Spleen (tissue), 11 donors: ENCODE measurements around the gene ANKRD29. TPM values are rescaled to one million over a fixed set of nuclear protein-coding genes. Genes with fewer than 3 reads are reported as not detected.
A peak's percentile ranks its signal among the peaks of the same experiment; 100 is the strongest.
"Not testable (repeated sequence)": the region's sequence is repeated elsewhere in the genome, so short reads cannot be mapped to it uniquely, and the experiment has no call there.

ENCODE experiments used
- DNase-seq: peaks from one replicate; pipeline ENCODE4 v3.0.0-alpha.2; 2020
- H3K27ac ChIP-seq, 8 donors: fragments of 200-600 bp; sonication (generic) in 7 of 8; 1 replicate in 4 of 8; 2 replicates in 4 of 8; pipeline versions ENCODE4 v1.5.0 to v1.8.0; 2016 to 2021; ENCODE audit warnings: inconsistent platforms in 4 of 8, mild to moderate bottlenecking in 4 of 8, moderate library complexity in 1 of 8
- H3K27me3 ChIP-seq, 7 donors: fragments of 200-600 bp; sonication (generic) in 6 of 7; replicated peaks in 1 of 7; 1 replicate in 4 of 7; 2 replicates in 3 of 7; pipeline versions ENCODE4 v1.5.0 to v1.8.0; 2016 to 2021; ENCODE audit warnings: inconsistent platforms in 3 of 7, mild to moderate bottlenecking in 1 of 7
- H3K36me3 ChIP-seq, 6 donors: fragments of 200-600 bp; sonication (generic) in 5 of 6; 1 replicate in 4 of 6; 2 replicates in 2 of 6; pipeline versions ENCODE4 v1.5.0 to v1.8.0; 2016 to 2021; ENCODE audit warnings: inconsistent platforms in 2 of 6
- H3K4me1 ChIP-seq, 6 donors: fragments of 200-600 bp; sonication (generic) in 5 of 6; 1 replicate in 3 of 6; 2 replicates in 3 of 6; pipeline versions ENCODE4 v1.5.0 to v1.8.0; 2016 to 2021; ENCODE audit warnings: inconsistent platforms in 3 of 6
- H3K4me3 ChIP-seq, 8 donors: fragments of 200-600 bp; sonication (generic) in 7 of 8; 1 replicate in 4 of 8; 2 replicates in 4 of 8; pipeline versions ENCODE4 v1.5.0 to v1.8.0; 2016 to 2021; ENCODE audit warnings: inconsistent platforms in 4 of 8, mild to moderate bottlenecking in 4 of 8, moderate library complexity in 2 of 8
- H3K9me3 ChIP-seq, 8 donors: fragments of 200-600 bp; sonication (generic) in 7 of 8; 1 replicate in 4 of 8; 2 replicates in 4 of 8; pipeline versions ENCODE4 v1.5.0 to v1.8.0; 2016 to 2021; ENCODE audit warnings: inconsistent platforms in 4 of 8
- POLR2A ChIP-seq, 3 donors: fragments of 450-650 bp; IDR thresholded peaks; one replicate each; pipeline ENCODE4 v1.5.1; 2017; ENCODE audit warnings: antibody characterized with exemption in 3 of 3, mild to moderate bottlenecking in 1 of 3
- POLR2AphosphoS5 ChIP-seq, 3 donors: sonication (generic); formaldehyde crosslinking; IDR thresholded peaks; one replicate each; pipeline ENCODE4 v1.5.1; 2017; ENCODE audit warnings: antibody characterized with exemption in 3 of 3
- WGBS, 5 donors: extraction: QIAGEN DNeasy Blood & Tissue Kit in 3 of 5; methylation state at CpG; one replicate each; pipeline versions ENCODE4 v1.1.5 to v1.1.7; 2013 to 2018; 5-methylcytosine and 5-hydroxymethylcytosine counted together
- intact Hi-C: fragments of 100-400 bp; cut with DNase I; formaldehyde crosslinking; loops from one replicate; pipeline ENCODE4 v1.15.0; 2023; ENCODE audit warnings: low total_unique reads
- polyA plus RNA-seq, 3 donors: library from polyadenylated mRNA; stranded (reverse); fragments of 200-250 nt; gene quantifications; one replicate each; pipeline ENCODE4 v1.2.1, GENCODE V29; 2013
- total RNA-seq, 7 donors: library from RNA; depleted of rRNA in 3 of 7; stranded (reverse); fragments of >200 nt in 3 of 7; fragmentation: NEBNext Ultra II Directional in 4 of 7; extraction: Animal tissue kit (Norgen Biotek cat#: 25700) in 4 of 7; gene quantifications; one replicate each; pipeline versions ENCODE4 v1.1.0 to v1.2.1, GENCODE V29; 2016 to 2021
- TF ChIP-seq, protein P1 (sequence below), 11 experiments: fragments of 200-600 bp in 7 of 11; fragments of 450-650 bp in 4 of 11; sonication (generic) in 4 of 11; IDR thresholded peaks in 8 of 11; conservative IDR thresholded peaks in 3 of 11; 1 replicate in 7 of 11; 2 replicates in 4 of 11; pipeline versions ENCODE4 v1.4.0 to v1.8.0; 2016 to 2021; ENCODE audit warnings: antibody characterized with exemption in 11 of 11, inconsistent platforms in 4 of 11, mild to moderate bottlenecking in 1 of 11
- donor health status: healthy with polysubstance abuse.
- donor health status: DM: no; HTN: no; CAD: no; lungs with moderate emphysema.
- donor health status: DM: no; HTN: no; CAD: no.
- donor health status: Bipolar disorder and iron deficiency.
- donor health status: healthy.
- donor health status: DM: no; HTN: no; CAD: no.
- donor health status: DM: yes; HTN: yes; CAD: no.

Gene ANKRD29
- total and polyA plus RNA-seq, 10 donors: 1.6 to 10.6 (median 3.7) TPM

- intact Hi-C loops: no loop called here
- 81 to 97% (median 94%) methylated on average over 2 of the region's 2 CpGs for WGBS, 5 donors
- TF ChIP-seq POLR2AphosphoS5 (IDR thresholded peaks at IDR 0.05) (no peak), POLR2A (IDR thresholded peaks at IDR 0.05) (no peak)
- TF ChIP-seq, protein P1, sequence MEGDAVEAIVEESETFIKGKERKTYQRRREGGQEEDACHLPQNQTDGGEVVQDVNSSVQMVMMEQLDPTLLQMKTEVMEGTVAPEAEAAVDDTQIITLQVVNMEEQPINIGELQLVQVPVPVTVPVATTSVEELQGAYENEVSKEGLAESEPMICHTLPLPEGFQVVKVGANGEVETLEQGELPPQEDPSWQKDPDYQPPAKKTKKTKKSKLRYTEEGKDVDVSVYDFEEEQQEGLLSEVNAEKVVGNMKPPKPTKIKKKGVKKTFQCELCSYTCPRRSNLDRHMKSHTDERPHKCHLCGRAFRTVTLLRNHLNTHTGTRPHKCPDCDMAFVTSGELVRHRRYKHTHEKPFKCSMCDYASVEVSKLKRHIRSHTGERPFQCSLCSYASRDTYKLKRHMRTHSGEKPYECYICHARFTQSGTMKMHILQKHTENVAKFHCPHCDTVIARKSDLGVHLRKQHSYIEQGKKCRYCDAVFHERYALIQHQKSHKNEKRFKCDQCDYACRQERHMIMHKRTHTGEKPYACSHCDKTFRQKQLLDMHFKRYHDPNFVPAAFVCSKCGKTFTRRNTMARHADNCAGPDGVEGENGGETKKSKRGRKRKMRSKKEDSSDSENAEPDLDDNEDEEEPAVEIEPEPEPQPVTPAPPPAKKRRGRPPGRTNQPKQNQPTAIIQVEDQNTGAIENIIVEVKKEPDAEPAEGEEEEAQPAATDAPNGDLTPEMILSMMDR (IDR thresholded peaks at IDR 0.05 in 8 of 11, conservative IDR thresholded peaks at IDR 0.05 in 3 of 11): no peak
These were observed 99.2 kb downstream of the ANKRD29 start for GRCh38 chr18:23563377-23564043.

DNA sequence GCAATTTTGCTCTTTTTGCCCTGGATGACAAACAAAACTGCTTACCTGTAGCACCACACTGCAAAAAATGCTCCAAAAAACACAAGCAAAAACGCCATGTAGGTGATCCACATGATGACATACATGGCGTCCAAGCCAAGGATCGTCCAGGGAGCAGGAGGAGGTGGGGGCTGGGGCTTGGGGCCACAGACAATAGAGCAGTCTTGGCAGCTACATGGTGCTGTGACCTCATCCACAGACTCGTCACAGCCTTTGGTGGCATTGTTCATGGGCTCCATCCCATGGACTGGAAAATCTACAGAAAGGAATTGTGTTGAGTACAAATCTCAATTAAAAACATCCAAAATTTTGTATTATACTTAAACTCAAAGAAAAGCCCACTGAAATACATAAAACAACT is 102.5 kb downstream of the ANKRD29 start:
- 90 to 97% (median 96%) methylated on average over 4 of the region's 4 CpGs for WGBS, 5 donors
- Histone ChIP-seq H3K27ac (no peak overlapping the region), H3K9me3 (no peaks in the 10 kb centered on the region), H3K27me3 (no peaks in the 10 kb centered on the region), H3K4me3 (no peak overlapping the region), H3K4me1 (peaks cover 0 to 12% (median 0%) of the 10 kb centered on the region in 6 donors), H3K36me3 (peaks cover 0 to 100% (median 72%) of the 10 kb centered on the region in 6 donors)
- TF ChIP-seq POLR2AphosphoS5 (IDR thresholded peaks at IDR 0.05) (no peak), POLR2A (IDR thresholded peaks at IDR 0.05) (no peak)
- TF ChIP-seq, protein P1 (IDR thresholded peaks at IDR 0.05 in 8 of 11, conservative IDR thresholded peaks at IDR 0.05 in 3 of 11): no peak
- DNase-seq: no peak
- intact Hi-C loops: no loop called here

More at GRCh38 chr18:23563377-23564043, 99.2 kb downstream of the ANKRD29 start:
- H3K27ac ChIP-seq: peak overlapping the region in 1 of 8 donors; percentile 46
- no peak overlapping the region for H3K4me3 ChIP-seq
- peaks cover 0 to 12% (median 0%) of the 10 kb centered on the region in 6 donors for H3K4me1 ChIP-seq
- DNase-seq: no peak
- H3K27me3 ChIP-seq: no peaks in the 10 kb centered on the region
- peaks cover 0 to 100% (median 67%) of the 10 kb centered on the region in 6 donors for H3K36me3 ChIP-seq
- H3K9me3 ChIP-seq: no peaks in the 10 kb centered on the region

DNA sequence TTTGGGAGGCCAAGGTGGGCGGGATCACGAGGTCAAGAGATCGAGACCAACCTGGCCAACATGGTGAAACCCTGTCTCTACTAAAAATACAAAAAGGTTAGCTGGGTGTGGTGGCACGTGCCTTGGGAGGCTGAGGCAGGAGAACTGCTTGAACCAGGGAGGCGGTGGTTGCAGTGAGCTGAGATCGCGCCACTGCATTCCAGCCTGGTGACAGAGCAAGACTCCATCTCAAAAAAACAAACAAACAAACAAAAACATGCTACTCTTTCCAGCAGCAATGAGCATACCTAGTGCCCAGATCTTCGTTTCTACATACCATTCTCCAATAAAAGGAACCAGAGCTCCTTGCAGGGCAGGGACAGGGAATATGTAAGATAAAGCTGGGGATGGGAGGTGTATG is 105.2 kb downstream of the ANKRD29 start:
- H3K27ac ChIP-seq, H3K4me1 ChIP-seq, H3K27me3 ChIP-seq, DNase-seq, H3K4me3 ChIP-seq, H3K9me3 ChIP-seq, intact Hi-C loops: not testable (repeated sequence)
- 96 to 99% (median 97%) methylated on average over 8 of the region's 8 CpGs for WGBS, 5 donors
- H3K36me3 ChIP-seq: peaks cover 0 to 100% (median 90%) of the 10 kb centered on the region in 6 donors

- DNase-seq: no peak
- Histone ChIP-seq H3K4me3 (no peak overlapping the region), H3K27me3 (no peaks in the 10 kb centered on the region), H3K36me3 (peaks cover 0 to 100% (median 91%) of the 10 kb centered on the region in 6 donors), H3K4me1 (no peaks in the 10 kb centered on the region), H3K9me3 (no peaks in the 10 kb centered on the region), H3K27ac (no peak overlapping the region)
- WGBS, 5 donors: 95 to 98% (median 96%) methylated on average over 19 of the region's 19 CpGs
- TF ChIP-seq POLR2A (IDR thresholded peaks at IDR 0.05) (no peak), POLR2AphosphoS5 (IDR thresholded peaks at IDR 0.05) (no peak)
- TF ChIP-seq, protein P1 (IDR thresholded peaks at IDR 0.05 in 8 of 11, conservative IDR thresholded peaks at IDR 0.05 in 3 of 11): no peak
- intact Hi-C loops: no loop called here
These were observed 106.4 kb downstream of the ANKRD29 start for GRCh38 chr18:23556145-23556780.
